T-helper 22 cell (primary cell): Measurements from ENCODE around the gene BABAM2.

Experiments
- DNase-seq: peaks from one replicate; pipeline ENCODE4 v3.0.0-alpha.2; 2020; ENCODE audit warnings: low read depth

The BABAM2 gene

DNA sequence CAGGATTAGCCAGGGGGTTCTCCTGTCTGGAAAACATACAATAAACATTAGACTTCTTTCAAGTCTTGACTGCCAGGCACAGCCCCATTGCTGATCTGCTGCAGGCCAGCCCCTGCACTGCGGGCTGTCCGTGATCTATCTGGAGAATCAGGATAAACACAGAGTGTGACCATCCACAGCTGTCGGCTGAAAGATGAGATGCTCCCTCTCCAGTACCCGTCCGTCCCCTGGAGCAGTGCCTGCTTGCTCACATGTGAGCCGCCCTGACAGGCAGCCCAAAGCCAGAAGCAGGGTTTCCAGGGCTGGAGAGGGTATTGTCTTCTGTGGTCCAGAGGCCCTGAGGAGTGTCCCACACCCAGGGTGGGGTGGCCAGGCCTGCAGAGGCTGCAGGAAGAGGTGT, 456.1 kb downstream of the BABAM2 start:
- DNase-seq = no peak

DNA sequence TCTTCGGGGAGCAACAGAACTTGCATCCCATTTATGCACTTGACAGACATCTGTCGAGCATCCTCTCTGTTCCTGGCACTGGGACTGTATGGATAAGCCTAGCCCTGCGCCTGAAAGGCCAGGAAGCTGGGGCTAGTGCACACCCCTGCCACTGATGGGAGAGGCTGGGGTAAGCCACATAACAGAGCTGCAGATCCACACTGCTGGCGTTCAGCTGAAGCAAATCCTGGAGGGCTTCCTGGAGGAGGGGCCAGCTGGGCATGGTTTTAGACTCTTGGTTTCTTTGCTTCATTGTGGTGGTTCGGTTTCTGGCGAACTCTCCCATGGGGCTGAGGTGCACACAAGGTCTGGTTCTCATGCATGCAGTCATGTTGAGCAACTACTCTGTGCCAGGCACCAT, 456.7 kb downstream of the BABAM2 start:
- no peak for DNase-seq

DNA sequence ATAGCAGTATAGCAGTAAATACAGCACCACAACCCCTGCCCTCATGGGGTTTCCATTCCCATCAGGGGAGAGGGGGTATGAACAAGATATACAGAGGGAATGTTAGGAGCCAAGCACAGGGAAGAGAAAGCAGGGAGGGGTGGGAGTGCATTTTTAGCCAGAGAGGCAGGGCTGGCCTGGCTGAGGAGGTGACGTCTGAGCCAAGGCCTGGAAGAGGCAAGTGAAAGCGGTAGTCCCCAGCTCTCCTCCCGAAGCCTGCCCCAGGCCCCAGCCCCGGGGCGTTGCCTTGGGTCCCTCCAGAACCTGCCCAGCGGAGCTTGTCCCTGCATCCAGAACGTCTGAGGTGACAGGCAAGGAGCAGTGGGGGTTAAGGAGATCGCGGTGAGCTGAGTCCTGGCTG, 457.1 kb downstream of the BABAM2 start:
- no peak for DNase-seq

DNA sequence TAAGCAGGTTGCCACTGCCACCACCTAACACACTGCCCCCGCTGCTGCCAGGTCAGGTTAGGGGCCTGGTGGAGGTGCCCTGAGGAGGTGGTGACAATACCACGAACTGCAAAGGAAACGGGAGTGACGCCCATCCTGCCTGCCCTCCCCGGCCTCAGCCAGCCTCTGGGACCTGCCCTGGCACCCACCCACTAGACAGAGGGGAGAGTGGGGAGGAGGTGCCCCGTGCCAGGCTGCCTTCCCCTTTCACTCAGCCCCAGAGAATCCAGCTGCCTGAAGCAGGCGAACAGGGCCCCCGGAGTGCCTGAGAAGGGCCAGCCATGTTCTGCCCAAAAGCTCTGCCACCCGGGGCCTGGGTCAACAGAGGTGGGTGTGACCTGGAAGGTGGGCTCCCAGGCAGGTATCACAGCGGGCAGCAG, 457.6 kb downstream of the BABAM2 start:
- DNase-seq = peak; percentile 46

DNA sequence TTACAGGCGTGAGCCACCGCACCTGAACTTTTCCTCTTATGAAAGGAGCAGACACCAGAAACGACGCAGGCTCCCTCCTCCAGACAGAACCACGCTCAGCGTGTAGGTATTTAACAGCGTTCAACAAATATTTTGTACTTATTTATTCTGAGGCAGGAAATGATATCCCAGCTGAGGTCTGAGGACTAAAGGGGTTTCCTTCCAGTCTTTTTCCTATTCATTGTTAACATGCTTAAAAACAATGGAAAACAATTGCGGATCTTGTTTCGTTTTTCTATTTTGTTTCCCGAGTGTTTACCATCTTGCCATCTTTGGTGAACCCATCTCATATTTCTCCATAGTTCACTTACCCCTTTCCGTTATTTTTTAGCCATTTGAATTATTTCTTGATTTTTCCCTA, 458.4 kb downstream of the BABAM2 start:
- DNase-seq = no peak

DNA sequence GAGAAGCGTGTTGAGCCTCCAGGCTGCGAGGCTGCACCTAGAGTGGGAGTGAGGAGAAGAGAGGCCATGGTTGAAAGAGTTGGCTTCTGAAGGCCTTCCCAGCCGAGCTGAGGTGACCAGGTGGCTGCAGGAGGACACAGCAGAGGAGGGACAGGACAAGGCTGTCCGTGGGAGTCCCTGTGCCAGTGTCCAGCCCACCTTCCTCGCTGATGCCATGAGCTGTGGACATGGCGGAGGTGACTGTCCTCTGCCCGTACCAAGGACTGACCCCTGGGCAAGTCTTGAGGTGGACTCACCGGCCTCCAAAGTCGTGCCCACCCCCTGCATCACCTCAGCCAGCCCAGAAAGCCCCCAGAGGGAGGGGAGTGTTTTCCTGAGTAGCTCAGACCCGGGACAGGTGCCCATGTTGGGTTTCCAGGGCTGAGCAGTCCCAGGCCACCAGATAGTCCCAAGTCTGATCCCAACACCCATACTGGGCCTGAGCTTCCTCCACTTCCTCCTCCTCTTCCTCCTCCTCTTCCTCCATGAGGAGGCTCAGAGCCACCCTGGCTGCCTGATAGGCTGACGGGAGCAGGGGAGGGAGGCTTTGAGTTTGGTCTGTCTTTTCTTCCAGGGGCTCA, 459.1 kb downstream of the BABAM2 start:
- DNase-seq = no peak

DNA sequence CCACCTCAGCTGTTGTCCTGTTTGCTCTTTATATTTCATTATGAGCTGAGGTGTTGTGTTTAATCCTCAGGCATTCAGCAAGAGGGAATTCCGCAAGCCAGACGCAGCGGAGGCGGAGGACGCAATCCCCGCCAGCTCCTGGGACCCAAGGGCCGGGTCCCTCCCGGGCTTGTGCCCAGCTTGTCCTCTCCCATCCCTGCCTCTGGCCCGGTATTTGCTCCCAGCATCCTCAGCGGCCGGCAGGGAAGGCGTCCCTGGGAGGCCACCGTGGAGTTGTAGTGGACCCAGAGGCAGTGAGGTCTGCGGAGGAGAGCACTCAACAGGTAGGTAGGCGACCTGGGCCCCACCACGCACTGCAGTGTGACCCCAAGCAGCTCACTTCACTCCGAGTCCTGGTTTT, 459.7 kb downstream of the BABAM2 start:
- no peak for DNase-seq

DNA sequence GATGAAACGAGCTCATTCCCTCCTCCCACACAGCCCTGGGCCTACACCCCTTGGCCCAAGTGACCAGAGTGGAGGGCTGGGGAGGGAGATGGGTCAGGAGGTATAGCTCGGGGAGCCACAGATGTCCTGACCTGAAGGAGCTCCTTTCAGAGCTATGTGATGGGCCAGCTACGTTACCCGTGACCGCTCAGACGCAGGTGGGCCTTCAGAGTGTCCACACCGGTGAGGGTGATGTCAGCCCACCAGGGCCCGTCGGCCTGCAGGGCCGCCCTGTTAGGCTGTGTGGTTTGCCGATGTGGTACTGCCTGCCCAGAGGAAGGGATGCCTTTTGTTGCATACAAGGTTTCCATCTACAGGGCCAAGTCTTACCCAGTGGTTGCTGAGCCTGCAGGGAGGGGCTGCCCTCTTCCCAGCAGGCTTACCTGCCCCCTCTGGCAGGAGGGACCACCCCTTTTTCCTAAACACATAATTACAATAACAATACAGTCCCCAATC, 460.3 kb downstream of the BABAM2 start:
- DNase-seq = no peak

DNA sequence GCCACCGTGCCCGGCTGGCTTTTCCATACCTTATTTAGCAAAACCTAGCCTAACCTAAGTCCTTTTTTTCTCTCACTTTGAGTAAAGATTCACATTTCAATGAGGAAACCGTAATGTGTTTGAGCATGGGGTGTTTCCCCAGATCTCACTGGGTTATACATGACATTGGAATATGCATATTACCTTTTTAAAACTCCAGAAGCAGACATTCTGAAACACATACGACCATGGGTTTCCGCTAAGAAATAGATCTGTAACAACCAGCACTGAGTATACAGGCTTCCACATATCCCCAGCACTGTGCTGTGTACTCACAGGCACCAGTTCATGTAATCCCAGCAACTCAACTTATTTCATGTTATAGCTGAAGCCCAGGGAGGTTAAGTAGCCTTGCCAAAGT, 461.1 kb downstream of the BABAM2 start:
- no peak for DNase-seq

DNA sequence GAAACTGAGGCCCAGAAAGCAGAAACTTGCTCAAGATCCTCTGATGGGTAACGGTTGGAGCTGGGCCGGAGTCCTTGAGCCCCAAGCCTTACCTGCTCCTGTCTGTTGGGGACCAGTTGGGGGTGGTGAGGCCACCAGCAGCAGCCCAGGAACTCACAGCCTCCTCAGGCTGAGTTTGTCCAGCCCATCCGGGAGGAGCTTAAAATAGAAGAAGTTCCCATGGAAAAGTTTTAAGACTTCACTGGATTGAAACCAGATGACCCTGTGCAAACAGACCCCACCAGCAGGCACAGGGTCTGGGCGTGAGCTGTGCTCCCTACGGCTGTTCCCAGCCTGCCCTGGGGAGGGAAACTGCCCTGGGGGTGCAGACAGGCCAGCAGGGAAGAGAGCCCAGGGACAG, 461.6 kb downstream of the BABAM2 start:
- DNase-seq = no peak

DNA sequence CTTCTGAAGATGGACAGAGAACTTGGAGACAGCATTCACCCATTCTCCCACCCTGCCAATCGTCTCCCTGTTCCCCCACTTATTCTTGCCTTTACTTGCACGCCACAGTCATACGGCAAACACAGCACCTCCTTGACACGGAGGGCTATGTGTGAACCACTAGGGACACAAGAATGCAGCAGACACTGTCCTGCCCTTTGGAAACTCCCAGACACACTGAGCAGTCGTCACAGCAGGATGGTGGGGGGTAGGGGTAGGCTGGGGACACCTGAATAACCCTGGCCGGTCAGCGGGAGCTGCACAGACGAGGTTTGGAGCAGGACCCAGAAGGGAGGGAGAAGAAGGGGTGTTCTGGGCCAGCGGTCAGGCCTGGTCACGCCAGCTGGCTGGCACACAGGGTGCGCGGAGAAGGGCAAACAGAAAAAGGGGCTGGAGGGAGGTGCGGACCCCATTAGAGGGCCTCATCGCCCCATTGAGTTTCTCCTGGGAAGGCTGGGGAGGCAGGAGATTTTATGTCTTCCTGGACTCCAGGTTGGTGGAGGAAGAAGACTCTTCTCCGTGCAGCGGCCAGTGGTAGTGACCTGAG, 462.2 kb downstream of the BABAM2 start:
- DNase-seq = no peak

DNA sequence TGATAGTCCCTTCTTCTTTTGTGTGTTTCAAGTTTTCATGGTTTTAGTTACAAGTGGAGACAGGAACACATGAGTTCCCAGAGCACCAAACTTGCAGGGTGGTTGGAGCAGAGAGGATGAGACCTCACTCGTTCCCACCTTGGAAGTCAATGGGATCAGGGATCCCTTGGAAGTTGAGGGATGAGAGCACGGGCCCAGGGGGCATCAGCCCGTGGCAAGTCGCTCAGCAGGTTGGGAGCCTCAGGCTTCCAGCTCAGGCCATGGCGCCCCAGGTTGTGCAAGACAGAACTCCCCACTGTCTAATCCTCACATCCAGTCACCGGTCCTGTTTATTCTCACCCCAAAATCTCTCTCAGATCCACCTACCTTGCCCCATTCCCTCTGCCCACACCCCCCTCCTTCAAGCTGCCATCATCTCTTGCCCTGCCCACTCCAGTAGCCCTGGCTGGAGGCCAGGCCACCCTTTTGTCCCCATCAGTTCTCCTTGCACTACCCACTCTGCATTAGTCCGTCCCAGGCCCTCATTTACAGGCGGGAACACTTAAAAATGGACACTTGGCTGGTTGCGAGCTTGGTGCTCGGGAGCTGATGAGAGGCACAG, 464.5 kb downstream of the BABAM2 start:
- DNase-seq = no peak

DNA sequence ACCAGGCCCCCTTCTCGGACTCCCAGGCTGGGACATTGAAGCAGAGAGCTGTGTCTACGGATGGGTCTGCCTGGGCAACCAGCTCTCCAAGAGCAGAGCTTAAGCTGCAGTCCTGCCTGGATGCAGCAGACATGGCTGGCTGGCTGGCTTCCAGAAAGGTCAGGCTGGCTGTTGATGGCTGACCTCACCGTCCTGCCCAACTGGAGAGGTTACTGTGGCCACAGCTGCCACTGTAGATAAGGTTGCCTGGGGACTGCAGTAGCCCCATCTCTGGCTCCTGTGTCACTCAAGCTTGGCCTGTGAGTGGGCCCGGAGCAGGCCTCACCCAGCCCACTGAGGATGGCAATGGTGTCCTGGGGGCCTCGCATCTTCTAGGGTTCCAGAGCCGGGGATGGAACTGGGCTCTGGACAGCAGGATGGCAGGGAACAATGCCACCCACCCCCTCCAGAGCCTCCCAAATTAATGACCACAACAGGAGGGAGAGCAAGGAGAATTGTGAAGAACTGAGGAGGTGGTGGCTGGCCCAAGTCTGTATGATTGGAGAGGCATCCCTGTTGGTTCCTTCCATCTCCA, 465.1 kb downstream of the BABAM2 start:
- no peak for DNase-seq

DNA sequence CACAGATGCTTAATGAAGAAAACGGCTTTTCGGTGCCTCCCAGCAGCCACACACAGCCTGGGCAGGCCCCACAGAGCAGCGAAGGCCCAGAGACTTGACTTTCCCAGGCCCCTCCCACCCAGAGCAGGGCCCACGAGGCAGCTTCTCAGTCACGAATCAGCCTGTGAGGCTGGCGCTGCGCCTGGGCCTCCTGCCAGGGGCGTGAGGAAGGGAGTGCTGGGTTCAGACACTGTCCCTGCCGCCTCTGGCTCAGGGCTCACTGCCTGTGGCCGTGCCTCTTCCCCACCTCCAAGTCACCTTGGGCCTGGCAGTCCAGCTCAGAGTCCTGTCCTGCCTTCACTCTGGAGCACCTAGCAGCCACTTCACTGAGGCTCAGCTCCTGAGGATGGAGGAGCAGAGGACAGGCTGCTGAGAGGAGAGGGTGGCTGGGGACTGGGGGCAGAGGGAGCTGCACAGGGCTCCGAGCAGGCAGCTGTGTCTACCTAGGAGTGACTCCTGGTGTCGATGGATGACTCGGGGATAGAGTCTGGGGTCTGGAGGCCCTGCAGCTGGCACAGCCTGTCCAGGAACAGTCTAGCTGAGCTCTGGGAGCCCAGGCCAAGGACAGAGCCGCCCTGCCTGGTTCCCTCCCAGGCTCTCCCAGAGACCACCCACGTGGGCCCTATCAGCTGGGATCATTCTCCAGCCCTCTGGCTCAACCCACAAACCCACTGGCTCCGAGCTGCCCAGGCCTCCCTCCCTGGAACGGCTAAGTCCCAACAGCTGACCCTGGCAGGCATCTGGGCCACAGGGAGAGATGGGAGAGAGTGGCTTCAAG, 465.8 kb downstream of the BABAM2 start:
- DNase-seq = no peak

DNA sequence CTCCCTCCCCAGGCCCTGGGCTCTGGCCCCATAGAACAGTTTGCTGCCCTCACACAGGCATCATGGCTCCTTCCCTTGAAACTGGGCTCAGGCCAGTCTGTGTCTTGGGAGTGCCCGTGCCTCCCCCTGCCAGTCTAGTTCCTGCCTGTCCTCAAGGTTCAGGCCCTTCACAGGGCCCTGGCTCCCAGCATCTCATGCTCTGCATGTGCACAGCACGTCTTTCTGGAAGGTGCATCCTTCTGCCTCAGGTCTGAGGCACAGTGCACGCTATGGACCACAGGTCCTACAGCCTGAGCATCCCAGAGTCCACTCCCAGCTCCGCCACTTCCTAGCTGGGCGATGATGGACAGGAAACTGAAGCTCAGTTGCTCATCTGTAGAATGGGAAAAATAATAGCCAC, 466.5 kb downstream of the BABAM2 start:
- DNase-seq = no peak

DNA sequence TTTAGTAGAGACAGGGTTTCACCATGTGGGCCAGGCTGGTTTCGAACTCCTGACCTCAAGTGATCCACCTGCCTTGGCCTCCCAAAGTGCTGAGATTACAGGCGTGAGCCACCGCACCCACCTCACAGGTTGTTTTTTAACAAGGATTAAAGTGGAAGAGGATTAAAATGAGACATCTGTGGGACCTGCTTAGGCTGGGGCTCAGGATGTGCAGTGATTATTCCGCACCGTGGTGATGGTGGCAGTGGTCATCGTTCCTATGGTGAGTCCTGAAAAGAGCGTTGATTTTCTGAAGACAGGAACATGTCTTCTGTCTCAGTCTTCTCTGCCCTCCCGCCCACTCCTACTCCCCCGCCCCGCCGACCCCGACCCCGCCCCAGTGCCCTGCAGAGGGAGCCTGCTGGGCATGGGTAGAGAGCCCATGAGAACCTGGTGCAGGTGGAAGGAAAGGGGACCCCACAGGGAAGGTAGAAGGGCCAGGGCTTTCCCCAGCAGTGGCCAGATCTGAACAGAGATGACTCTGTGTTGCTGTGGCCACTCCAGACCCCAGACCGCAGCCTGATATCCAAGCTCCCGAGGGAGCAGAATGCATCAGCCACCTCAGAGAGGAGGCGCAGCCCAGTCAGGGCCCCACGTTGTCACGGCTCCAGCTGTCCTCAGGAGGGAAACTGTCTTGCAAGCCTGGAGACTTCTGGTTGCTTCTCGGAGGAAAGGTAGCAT, 467.6 kb downstream of the BABAM2 start:
- no peak for DNase-seq

DNA sequence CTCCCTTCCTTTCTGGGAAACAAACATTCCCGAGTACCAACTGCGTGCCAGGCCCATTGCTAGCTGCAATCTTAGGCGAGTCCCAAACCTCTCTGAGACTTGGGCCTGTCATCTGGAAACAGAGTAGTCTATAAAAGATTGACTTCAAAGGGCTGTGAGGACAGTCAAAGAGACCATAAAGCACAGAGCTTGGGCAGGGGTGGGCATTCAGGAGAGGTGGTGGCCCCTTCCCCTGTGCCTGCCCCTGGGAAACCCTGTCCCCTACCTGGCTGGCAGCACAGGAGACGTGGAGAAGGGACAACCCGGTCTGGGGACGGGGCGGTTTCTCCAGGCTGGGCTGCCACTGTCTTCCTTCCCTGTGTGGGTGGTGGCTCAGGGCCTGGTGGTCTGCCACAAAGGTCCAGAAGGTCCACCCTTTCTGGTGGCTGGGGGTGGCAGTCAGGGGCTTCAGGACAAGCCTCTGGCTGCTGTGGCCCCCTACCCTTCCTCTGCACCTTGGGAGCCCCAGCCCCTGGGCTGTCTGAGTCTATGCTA, 468.2 kb downstream of the BABAM2 start:
- DNase-seq = no peak

DNA sequence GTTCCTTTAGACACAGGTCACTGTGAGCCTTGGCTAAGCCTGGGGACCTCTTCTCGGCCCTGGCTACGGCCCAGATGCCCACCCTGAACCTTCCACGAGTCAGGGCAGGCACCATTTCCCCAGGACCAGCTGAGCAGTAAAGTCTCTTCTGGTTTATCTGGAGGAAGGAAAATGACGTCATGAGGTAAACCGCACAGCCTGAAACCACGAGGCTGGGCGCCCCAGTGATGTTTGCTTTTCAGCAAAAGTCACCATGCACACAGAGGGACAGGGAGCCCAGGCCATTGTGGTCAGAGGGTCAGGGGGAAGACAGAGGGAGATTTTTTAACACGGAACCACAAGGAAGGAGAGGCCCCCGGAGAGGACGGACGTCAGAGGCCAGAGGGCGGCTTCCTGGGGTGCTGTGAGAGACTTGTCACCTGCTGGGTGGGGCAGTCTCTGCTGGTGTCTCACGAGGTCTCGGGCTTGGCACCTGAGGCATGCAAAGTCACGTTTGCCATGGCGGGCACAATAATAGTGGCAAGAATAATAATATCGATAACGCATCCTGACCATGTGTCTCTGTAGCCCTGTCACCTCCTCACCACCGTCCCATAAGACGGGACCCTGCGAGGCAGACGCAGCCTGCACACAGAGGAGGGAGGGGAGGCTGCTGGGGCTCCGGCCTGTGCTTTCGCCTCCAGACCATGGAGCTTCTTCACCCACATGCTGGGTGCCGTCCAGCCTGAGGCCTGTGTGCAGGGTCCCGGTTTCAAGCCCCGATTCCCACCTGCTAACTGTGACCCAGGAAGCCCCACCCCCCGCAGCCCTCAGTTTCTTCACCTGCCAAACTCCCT, 468.9 kb downstream of the BABAM2 start:
- DNase-seq = peak; percentile 84

DNA sequence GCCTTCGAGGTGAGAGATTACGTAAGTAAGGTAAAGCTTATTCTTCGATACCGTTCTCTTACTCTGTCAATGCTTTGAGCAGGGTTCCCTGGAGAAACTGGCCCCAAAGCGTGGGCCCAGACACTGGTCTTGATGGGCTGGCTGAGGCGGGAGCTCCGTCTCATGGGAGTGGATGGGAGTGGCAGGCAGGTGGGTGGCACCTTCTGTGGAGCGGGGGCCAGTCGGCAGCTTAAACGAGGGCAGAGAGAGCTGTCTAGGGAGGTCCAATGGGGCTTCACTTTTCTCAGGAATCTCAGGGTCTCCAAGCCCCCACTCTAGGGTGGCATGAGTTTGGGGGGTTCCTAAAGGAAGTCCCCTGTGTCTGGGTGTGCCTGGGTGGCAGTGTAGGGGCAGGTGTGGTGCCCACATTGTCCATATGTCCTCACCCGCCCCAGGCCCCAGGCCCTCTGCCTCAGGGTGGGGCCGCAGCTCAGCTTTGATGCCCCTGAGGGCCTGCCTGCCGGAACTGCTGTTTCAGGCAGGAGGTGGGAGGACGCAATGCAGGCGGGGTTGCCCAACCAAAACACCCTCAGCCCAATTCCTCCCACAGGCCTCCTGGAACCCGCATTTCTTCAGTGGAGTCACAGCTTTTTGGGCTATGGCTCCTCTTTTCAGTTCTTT, 469.7 kb downstream of the BABAM2 start:
- DNase-seq = no peak

DNA sequence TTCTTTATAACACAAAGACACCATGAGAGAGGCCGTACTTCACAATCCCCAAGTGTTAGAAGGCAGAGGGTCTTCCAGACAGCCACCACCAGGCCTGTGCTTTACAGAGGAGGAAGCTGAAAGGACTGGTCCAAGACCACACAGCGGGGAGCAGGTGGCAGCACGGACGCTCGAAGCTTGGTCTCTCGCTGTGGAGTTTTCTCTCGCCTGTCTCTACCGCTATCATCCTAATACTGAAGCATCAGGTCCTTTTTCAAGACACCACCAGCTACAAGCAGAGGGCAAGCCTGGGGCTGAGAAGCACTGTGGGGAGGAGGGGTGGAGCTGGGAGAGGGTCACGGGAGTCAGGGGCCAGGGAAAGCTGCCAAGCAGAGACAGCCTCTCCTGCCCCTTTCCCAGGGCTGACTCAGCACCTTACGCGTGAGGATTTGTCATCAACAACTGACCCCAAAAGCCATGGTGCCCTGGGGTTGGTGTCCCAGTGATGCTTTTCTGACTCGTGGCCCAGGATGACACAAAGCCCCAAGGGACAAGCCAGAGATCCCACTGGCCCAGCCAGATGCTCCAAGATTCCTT, 470.3 kb downstream of the BABAM2 start:
- no peak for DNase-seq
